ENCODE results near the gene MEIKIN.

GRCh38 chr5:131769336-131769735 is 176.1 kb downstream of the MEIKIN start:
- no peak for TF ChIP-seq POLR2A (IDR thresholded peaks at IDR 0.05)
- TF ChIP-seq CTCF (IDR thresholded peaks at IDR 0.05) = no peak
- TF ChIP-seq POLR2AphosphoS5 (IDR thresholded peaks at IDR 0.05) = no peak
